Measurements from ENCODE around the gene ZFYVE28.
A peak's percentile ranks its signal among the peaks of the same experiment; 100 is the strongest.

The ZFYVE28 gene

GRCh38 chr4:2427383-2428334 lies 9.2 kb upstream of the ZFYVE28 start:
- no peak for DNase-seq

GRCh38 chr4:2426711-2427275 lies 8.3 kb upstream of the ZFYVE28 start:
- no peak for DNase-seq

- DNase-seq = no peak
Measured at GRCh38 chr4:2426069-2426397, 7.6 kb upstream of the ZFYVE28 start.

GRCh38 chr4:2425386-2426068 lies 7.1 kb upstream of the ZFYVE28 start:
- no peak for DNase-seq

GRCh38 chr4:2424581-2424980 lies 6.1 kb upstream of the ZFYVE28 start:
- DNase-seq = no peak

GRCh38 chr4:2423695-2424094 lies 5.2 kb upstream of the ZFYVE28 start:
- DNase-seq = no peak

- no peak for DNase-seq
Measured at GRCh38 chr4:2423066-2423465, 4.6 kb upstream of the ZFYVE28 start.

- no peak for DNase-seq
Measured at GRCh38 chr4:2421928-2422327, 3.5 kb upstream of the ZFYVE28 start.

- DNase-seq = no peak
Measured at GRCh38 chr4:2419814-2420213, 1.4 kb upstream of the ZFYVE28 start.

- DNase-seq = peak; percentile 85
Measured at GRCh38 chr4:2418650-2419571, 466 bp upstream of the ZFYVE28 start, which contains the start of gene CFAP99. CFAP99 (plus strand) TSS chr4:2418955.

GRCh38 chr4:2417226-2417764 lies 1.1 kb downstream of the ZFYVE28 start:
- DNase-seq = no peak

GRCh38 chr4:2416564-2417225 lies 1.8 kb downstream of the ZFYVE28 start:
- DNase-seq = no peak

GRCh38 chr4:2415881-2416563 lies 2.4 kb downstream of the ZFYVE28 start:
- DNase-seq = no peak

GRCh38 chr4:2415213-2415612 lies 3.2 kb downstream of the ZFYVE28 start:
- no peak for DNase-seq

- DNase-seq = no peak
Measured at GRCh38 chr4:2413821-2414610, 4.4 kb downstream of the ZFYVE28 start.

- peak; percentile 59 for DNase-seq
Measured at GRCh38 chr4:2412885-2413716, 5.3 kb downstream of the ZFYVE28 start.

GRCh38 chr4:2412534-2412884 lies 5.9 kb downstream of the ZFYVE28 start:
- DNase-seq = no peak

- DNase-seq = no peak
Measured at GRCh38 chr4:2411786-2412510, 6.5 kb downstream of the ZFYVE28 start.

- DNase-seq = no peak
Measured at GRCh38 chr4:2409381-2409783, 9.1 kb downstream of the ZFYVE28 start.
